ENCODE measurements around the gene NINJ2. TPM values are rescaled to one million over a fixed set of nuclear protein-coding genes. Genes with fewer than 3 reads are reported as not detected.

The NINJ2 gene
- total RNA-seq, 4 donors from 2014 or later, result 8.6 to 28.9 (median 17.5) TPM

DNA sequence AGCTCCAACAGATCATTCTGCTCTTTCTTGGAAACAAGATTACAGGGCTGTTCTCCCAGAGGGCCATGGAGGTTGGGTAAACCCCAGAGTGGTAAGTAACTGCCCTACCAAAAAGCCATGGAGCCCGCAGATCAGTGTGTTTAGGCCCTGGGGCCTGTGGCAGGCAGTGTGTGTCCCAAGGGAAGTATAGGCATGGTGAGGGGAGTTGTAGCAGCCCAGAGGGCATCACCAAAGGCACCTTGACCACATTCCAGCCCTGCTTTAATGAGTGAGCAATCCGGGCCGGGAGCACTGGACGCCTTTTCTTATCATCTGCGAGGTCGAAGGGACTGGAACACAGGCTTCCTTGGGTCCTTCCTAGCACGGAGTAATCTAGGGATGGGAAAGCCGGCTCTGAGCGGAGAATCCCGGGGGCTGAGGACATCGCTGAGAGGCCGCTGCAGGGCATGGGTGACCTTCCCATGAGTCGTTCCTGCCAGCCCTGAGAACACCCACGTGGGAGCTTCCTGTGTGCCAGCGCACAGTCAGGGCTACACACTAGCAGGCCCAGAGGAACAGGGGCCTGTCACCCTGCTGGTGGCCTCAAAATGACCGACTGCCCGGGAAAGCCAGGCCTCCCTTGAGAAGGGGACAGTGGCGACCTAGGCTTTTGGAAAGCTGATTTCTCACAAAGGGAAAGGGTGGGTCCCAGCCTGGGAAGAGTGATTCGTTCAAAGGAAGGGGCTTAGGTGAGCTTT, 91.3 kb downstream of the NINJ2 start:
- no peak for ATAC-seq (ENCODE audit: low FRiP score)
- no peak for TF ChIP-seq CTCF (IDR thresholded peaks at IDR 0.05)
- no peak for DNase-seq (ENCODE audit: low spot score)

DNA sequence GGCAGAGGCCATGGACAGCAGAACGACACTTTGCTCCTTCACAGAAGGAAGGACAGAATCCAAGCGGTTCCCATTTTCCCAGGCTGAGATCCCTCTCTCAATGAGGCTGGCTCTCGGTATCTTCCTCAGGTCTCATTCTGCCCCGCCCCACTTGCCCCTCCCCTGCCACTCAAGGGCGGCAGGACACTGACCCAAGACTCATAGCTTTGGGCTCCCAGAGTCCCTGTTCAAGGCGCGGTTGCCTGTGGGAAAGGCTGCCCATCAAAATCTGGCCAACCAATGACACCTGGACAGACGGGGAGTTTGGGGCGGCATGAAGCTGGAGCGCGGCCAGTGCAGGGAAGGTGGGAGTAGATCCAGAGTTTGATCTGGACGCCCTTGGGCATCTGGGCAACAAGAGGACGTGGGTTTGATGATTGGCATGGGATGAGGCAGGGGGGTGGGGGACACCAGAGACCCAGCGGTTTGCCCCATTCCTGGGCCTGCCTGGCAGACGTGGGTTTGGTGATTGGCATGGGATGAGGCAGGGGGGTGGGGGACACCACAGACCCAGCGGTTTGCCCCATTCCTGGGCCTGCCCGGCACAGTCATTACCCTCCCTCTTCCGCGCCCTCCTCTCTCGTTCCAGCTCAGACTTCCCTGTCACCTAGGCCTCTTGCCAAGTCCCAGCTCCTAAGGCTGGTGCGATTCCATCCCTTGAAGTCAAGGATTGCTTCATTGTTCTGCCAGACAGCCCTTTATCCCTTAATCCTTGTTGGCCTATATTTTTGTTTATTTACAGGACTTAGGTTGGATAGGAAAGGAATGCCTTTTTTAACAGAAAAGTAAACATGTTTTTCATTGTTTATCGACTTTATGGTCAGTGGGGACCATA, 92.1 kb downstream of the NINJ2 start:
- DNase-seq (ENCODE audit: low spot score), result no peak
- peak; percentile 45 for ATAC-seq (ENCODE audit: low FRiP score)
- TF ChIP-seq CTCF (IDR thresholded peaks at IDR 0.05), result no peak

DNA sequence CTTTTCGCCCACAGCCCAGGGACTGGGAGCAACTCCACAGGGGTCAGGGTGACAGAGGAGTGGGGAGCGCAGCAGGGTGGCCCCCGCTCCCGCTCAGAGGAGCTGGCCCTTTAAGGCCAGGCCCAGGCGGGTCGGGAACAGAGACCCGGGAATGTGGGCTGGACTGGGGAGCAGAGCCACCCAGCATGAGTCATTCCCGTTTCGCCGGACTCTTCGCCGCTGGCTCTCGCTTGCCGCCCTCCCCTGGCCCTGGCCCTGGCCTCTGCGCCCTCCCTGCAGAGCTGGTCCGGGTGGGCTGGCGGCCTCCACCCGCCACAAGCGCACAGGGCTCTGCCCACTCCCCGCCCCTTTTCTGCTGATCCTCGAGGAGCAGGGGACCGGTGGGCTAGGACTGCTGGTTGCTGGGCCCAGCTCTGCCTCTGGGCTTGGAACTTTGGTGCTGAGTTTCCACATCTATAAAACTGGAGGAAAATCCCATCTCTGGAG, 92.8 kb downstream of the NINJ2 start:
- ATAC-seq (ENCODE audit: low FRiP score), result peak; percentile 88
- TF ChIP-seq CTCF (IDR thresholded peaks at IDR 0.05), result no peak
- DNase-seq (ENCODE audit: low spot score), result no peak

DNA sequence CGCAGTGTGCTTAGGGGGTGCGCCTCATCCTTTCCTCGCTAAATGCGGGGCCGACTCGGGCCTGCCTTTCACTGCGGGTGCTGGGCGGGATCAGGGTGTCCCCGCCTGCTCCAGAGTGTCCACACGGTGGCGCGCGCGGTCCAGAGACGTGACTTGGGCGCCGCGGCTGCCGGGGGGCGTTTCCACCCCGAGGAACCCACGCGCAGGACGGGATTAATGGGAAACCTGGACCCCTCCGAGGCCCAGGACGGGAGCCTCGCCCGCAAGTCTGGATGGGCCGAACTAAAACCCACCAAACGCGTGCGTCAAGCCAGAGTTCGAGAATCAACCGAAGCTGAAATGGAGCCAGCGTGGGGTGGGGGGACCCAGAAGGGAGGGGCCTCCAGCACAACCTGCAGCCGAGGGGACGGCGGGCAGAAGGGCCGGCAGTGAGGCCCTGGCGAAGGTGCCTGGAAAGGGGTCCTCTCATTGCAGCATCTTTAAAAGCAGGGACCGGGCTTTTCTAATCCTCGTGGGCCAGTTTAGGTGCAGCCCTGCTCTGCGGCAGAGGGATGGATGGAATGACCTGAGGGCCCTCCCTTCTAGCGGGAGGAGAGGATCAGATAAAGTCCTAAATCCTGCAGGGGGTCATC, 93.3 kb downstream of the NINJ2 start:
- peak in 1 of 3 donors; percentile 81 for TF ChIP-seq CTCF (IDR thresholded peaks at IDR 0.05)
- peak; percentile 89 for DNase-seq (ENCODE audit: low spot score)
- ATAC-seq (ENCODE audit: low FRiP score), result peak; percentile 77

GRCh38 chr12:569091-569676, 94.1 kb downstream of the NINJ2 start:
- DNase-seq (ENCODE audit: low spot score) (no peak), ATAC-seq (ENCODE audit: low FRiP score) (no peak)
- TF ChIP-seq CTCF (IDR thresholded peaks at IDR 0.05), result no peak

- no peak for TF ChIP-seq CTCF (IDR thresholded peaks at IDR 0.05)
- ATAC-seq (ENCODE audit: low FRiP score) (no peak), DNase-seq (ENCODE audit: low spot score) (no peak)
Measured at GRCh38 chr12:568486-568885, 94.8 kb downstream of the NINJ2 start.

Data from omental fat pad (tissue), 4 donors.